ENCODE measurements around the gene CA5B.
"Not testable (repeated sequence)": the region's sequence is repeated elsewhere in the genome, so short reads cannot be mapped to it uniquely, and the experiment has no call there.

Gene CA5B

GRCh38 chrX:15815779-15816437 is 77.8 kb downstream of the CA5B start:
- no peak for DNase-seq

GRCh38 chrX:15816438-15816809 is 78.4 kb downstream of the CA5B start:
- DNase-seq, result no peak

DNA sequence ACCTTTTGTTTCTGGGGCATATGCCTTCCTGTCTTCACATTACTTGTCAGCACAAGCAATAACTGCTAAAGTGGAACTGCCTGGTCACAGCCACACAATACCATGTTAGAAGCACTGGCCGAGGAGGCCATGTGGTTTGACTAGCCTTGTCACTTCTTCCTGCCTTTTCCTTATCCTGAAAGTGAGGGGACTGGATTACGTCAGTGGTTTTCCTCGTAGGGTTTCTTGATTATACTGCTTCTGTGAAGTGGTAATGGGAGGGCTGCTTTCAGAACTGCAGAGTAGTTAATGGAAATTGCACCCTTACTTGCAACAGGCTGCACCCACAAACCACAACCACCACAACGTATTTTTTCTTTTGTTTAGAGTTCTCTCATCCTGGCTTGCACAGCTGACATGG is 78.8 kb downstream of the CA5B start:
- DNase-seq, result no peak

GRCh38 chrX:15820106-15821073 is 82.3 kb downstream of the CA5B start:
- DNase-seq, result no peak

- DNase-seq, result no peak
Observed at GRCh38 chrX:15822922-15823321, 84.9 kb downstream of the CA5B start.

GRCh38 chrX:15825936-15826335 is 87.9 kb downstream of the CA5B start:
- no peak for DNase-seq

DNA sequence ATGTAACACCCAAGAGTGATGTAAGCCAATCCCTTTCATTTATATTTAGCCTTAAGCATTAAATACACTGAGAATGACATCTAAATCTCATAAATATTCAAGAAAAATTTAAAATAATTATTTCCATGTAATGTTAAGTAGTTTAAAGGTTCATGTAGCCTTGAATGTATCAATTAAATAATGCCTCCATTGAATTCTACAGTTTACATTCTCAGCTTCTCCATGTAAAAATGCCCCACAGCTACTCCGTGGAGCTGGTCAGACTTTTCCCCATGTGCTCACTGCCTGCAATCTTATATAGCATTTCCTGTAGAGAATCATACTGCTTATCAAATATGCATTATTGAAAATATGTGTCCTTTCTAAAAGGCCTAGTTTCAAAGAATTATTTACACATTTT is 91.1 kb downstream of the CA5B start:
- DNase-seq, result no peak

- not testable (repeated sequence) for DNase-seq
Observed at GRCh38 chrX:15831347-15831746, 93.3 kb downstream of the CA5B start.

DNA sequence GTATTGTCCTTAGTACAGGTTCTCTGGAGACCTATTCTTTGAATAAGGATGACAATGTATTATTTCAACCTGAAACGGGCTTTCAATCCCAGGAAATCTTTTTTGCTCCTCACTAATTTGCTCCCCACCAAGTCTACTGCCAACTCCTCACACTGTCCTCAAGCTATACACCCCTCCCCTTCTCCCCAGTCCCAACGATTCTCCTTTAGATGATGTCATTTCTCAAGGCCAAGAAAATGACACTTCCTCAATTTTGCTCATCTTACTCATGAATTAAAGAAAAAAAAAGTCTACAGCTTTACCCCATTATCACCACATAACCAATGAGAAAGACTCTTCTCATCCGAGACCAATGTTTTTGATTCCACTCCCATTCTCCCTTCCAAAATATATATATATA is 96.0 kb downstream of the CA5B start:
- no peak for DNase-seq

DNA sequence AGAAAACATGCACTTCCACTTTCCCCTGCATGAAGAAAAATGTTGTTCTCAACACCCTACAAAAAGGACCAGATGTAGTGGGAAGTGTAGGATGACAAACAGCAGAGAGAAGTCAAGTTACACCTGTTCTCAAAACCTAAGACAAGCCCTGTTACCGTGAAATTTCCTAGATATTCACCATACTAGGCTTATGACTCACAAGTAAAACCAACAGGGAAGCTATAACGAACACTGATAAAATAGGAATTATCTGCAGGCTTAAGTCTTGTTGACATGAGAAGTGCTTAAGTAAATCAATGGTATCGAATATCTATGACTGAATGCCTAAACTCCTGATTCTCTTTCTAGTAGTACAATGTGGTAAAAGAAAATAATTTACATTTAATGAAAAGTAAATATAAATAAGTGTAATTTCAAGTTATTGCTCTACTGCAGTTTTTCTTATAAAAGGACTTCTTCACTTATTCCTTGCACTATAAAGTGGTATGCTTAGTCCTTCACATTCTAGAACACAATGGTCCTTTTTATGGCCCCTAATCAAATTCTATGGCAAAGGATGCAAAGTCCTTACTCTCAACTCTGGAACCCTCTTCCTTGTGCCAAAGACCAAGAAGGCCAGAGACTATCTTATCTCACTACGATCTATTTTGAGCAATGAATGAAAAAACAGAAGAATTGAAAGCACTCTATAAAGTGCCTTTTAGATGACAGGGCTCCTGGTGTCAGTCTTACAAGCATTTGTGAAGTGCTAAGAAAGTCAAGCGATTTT is 96.9 kb downstream of the CA5B start:
- DNase-seq, result no peak
